ENCODE measurements around the gene TAOK1.

TAOK1 gene

DNA sequence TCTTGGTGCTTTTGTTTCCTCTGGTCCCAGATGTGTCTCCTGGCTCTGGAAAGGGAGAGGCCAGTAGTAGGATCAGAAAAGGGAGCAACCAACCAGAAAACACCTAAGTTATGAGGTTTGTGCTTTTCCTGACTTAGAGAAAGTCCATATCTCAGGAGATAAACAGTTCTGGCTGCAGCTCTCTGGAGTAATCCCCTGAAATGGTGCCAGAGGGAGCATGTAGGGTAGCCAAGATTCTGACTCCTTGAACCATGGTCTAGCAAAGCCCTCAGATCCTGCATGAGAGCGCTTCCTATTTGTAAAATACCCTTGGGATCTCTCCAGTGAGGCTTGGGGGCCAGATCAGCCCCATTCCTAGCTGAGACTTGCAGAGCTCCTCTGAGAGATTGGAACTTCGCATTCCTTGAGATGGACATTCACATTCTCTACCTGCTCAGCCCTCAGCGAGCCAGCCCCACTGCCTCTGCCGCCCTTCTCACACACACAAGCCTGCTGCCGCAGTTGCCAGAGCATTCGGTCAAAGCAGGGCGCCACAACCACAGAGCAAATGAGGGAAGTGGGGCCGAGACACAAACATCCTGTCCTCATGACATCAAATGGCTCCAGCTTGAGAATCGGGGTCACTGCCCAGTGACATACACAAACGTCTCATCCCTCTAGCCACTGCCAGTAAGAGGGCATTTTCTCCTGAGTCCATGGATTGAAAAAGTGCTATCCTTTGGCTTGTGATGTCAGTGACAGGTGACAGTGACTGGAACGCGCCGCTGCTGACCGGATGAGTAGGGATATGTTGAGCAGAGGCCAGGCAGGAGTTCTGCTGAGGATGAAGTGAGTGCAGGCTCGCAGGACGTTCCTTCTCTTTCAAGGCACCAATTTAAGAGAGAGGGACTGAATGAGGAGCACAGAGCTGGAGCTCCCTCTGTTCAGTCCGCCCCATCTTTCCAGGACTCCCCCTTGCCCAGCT lies 171.7 kb downstream of the TAOK1 start:
- Histone ChIP-seq H3K4me2 (ENCODE audit: low read depth, low read length, poor library complexity, severe bottlenecking) (no peak overlapping the region), H3K79me2 (ENCODE audit: insufficient read depth, low read length) (peaks cover 19% of the 10 kb centered on the region; the same call in 1 of the 2 replicates), H3F3A (ENCODE audit: low read depth) (no peaks in the 10 kb centered on the region), H3K9me3 (ENCODE audit: insufficient read depth, low read depth, low read length) (no peaks in the 10 kb centered on the region), H3K36me3 (ENCODE audit: insufficient read depth, low read length) (no peaks in the 10 kb centered on the region), H2AFZ (ENCODE audit: low read length) (no peak overlapping the region), H4K20me1 (ENCODE audit: insufficient read depth, low read length, poor library complexity, severe bottlenecking) (peaks cover 5% of the 10 kb centered on the region), H3K4me3 (ENCODE audit: low read length, poor library complexity, severe bottlenecking) (no peak overlapping the region), H3K4me1 (ENCODE audit: insufficient read depth, low read length, poor library complexity, severe bottlenecking) (peaks cover 19% of the 10 kb centered on the region), H3K9me2 (replicated peaks; ENCODE audit: low read depth, low read length) (no peaks in the 10 kb centered on the region), H3K9ac (ENCODE audit: low read depth, low read length, poor library complexity, severe bottlenecking) (no peak overlapping the region), H3K27me3 (ENCODE audit: insufficient read depth, low read length, poor library complexity, severe bottlenecking) (no peaks in the 10 kb centered on the region)
- TF ChIP-seq EZH2phosphoT487 (IDR thresholded peaks at IDR 0.05; ENCODE audit: borderline replicate concordance) = no peak
- TF ChIP-seq, protein P1, sequence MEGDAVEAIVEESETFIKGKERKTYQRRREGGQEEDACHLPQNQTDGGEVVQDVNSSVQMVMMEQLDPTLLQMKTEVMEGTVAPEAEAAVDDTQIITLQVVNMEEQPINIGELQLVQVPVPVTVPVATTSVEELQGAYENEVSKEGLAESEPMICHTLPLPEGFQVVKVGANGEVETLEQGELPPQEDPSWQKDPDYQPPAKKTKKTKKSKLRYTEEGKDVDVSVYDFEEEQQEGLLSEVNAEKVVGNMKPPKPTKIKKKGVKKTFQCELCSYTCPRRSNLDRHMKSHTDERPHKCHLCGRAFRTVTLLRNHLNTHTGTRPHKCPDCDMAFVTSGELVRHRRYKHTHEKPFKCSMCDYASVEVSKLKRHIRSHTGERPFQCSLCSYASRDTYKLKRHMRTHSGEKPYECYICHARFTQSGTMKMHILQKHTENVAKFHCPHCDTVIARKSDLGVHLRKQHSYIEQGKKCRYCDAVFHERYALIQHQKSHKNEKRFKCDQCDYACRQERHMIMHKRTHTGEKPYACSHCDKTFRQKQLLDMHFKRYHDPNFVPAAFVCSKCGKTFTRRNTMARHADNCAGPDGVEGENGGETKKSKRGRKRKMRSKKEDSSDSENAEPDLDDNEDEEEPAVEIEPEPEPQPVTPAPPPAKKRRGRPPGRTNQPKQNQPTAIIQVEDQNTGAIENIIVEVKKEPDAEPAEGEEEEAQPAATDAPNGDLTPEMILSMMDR (conservative IDR thresholded peaks at IDR 0.05; ENCODE audit: low read length) = no peak

DNA sequence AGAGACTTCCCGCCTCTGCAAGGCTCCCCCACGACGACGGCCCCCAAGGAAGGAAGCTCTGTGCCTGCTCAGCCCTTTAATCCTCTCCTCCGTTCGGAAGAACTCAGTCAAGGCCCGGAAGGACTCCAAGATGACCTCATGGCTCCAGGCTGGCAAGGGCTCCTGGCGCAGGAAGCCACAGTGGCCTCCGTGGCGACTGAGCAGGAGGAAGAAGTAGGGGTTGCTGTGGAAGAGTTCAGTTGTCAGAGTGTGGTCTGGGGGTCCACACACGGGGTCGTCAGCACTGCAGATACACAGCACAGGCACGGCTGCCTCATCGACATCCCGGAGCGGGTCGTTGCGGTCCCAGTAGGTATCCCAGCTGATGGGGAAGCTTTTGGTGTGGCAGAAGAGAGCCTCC lies 172.5 kb downstream of the TAOK1 start:
- TF ChIP-seq, protein P1 (conservative IDR thresholded peaks at IDR 0.05; ENCODE audit: low read length) = no peak
- no peak for TF ChIP-seq EZH2phosphoT487 (IDR thresholded peaks at IDR 0.05; ENCODE audit: borderline replicate concordance)
- no peak overlapping the region for H3K9ac ChIP-seq (ENCODE audit: low read depth, low read length, poor library complexity, severe bottlenecking)
- H3K4me3 ChIP-seq (ENCODE audit: low read length, poor library complexity, severe bottlenecking) = no peak overlapping the region
- no peaks in the 10 kb centered on the region for H3K36me3 ChIP-seq (ENCODE audit: insufficient read depth, low read length)
- H3K9me3 ChIP-seq (ENCODE audit: insufficient read depth, low read depth, low read length) = no peaks in the 10 kb centered on the region
- H3K79me2 ChIP-seq (ENCODE audit: insufficient read depth, low read length) = peaks cover 19% of the 10 kb centered on the region; the same call in 1 of the 2 replicates
- H3F3A ChIP-seq (ENCODE audit: low read depth) = 0 out of 2 replicates have a peak, but pooled peaks cover 2% of the 10 kb centered on the region
- H3K4me2 ChIP-seq (ENCODE audit: low read depth, low read length, poor library complexity, severe bottlenecking) = no peak overlapping the region
- H3K27me3 ChIP-seq (ENCODE audit: insufficient read depth, low read length, poor library complexity, severe bottlenecking) = no peaks in the 10 kb centered on the region
- peaks cover 9% of the 10 kb centered on the region for H4K20me1 ChIP-seq (ENCODE audit: insufficient read depth, low read length, poor library complexity, severe bottlenecking)
- H3K9me2 ChIP-seq (replicated peaks; ENCODE audit: low read depth, low read length) = no peaks in the 10 kb centered on the region
- peaks cover 12% of the 10 kb centered on the region for H3K4me1 ChIP-seq (ENCODE audit: insufficient read depth, low read length, poor library complexity, severe bottlenecking)
- H2AFZ ChIP-seq (ENCODE audit: low read length) = no peak overlapping the region

DNA sequence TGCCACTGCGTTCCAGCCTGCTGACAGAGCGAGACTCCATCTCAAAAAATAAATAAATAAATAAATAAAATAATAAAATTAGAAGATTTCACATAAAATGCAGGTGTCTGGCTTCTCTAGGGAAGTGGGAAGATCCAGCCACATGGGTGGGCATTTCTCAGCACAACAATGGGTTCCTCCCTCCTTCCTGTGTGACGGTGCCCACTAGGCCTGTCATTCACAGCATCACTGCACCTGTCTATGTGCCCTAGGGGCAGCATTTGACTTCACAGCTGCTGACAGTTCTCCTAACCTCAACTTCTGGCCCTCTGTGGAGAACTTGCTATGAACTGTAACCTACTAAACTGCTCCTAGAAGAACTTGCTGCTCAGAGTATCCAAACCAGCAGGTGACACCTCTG lies 173.7 kb downstream of the TAOK1 start:
- Histone ChIP-seq H3K27me3 (ENCODE audit: insufficient read depth, low read length, poor library complexity, severe bottlenecking) (no peaks in the 10 kb centered on the region), H3K9me2 (replicated peaks; ENCODE audit: low read depth, low read length) (no peaks in the 10 kb centered on the region), H3K36me3 (ENCODE audit: insufficient read depth, low read length) (no peaks in the 10 kb centered on the region), H3K4me1 (ENCODE audit: insufficient read depth, low read length, poor library complexity, severe bottlenecking) (peaks cover 11% of the 10 kb centered on the region), H3K9me3 (ENCODE audit: insufficient read depth, low read depth, low read length) (no peaks in the 10 kb centered on the region), H3F3A (ENCODE audit: low read depth) (0 out of 2 replicates have a peak, but pooled peaks cover 3% of the 10 kb centered on the region), H3K4me3 (ENCODE audit: low read length, poor library complexity, severe bottlenecking) (no peak overlapping the region), H3K4me2 (ENCODE audit: low read depth, low read length, poor library complexity, severe bottlenecking) (no peak overlapping the region), H2AFZ (ENCODE audit: low read length) (no peak overlapping the region), H4K20me1 (ENCODE audit: insufficient read depth, low read length, poor library complexity, severe bottlenecking) (peaks cover 10% of the 10 kb centered on the region), H3K79me2 (ENCODE audit: insufficient read depth, low read length) (peaks cover 19% of the 10 kb centered on the region; the same call in 1 of the 2 replicates), H3K9ac (ENCODE audit: low read depth, low read length, poor library complexity, severe bottlenecking) (no peak overlapping the region)
- TF ChIP-seq EZH2phosphoT487 (IDR thresholded peaks at IDR 0.05; ENCODE audit: borderline replicate concordance) = no peak
- TF ChIP-seq, protein P1 (conservative IDR thresholded peaks at IDR 0.05; ENCODE audit: low read length) = no peak
